ENCODE results near the gene CDC34.

CDC34 gene

GRCh38 chr19:531753-532560, at the start of gene CDC34:
TSS of gene CDC34 (plus strand) at chr19:531760. CDS start at chr19:531932, 172 bp downstream.
- H3K4me3 ChIP-seq (ENCODE audit: low read depth, low read length), result peak within 1 kb of the TSS; percentile 83
- DNase-seq (ENCODE audit: low read depth), result no peak
- no peak for TF ChIP-seq CTCF (IDR thresholded peaks at IDR 0.05; ENCODE audit: low read depth, low read length, missing control alignments)

GRCh38 chr19:482186-483041, 49.1 kb upstream of the CDC34 start:
- no peak for TF ChIP-seq CTCF (IDR thresholded peaks at IDR 0.05; ENCODE audit: low read depth, low read length, missing control alignments)
- no peak overlapping the region for H3K4me3 ChIP-seq (ENCODE audit: low read depth, low read length)
- DNase-seq (ENCODE audit: low read depth), result no peak

GRCh38 chr19:483332-484072, 48.1 kb upstream of the CDC34 start:
- no peak for TF ChIP-seq CTCF (IDR thresholded peaks at IDR 0.05; ENCODE audit: low read depth, low read length, missing control alignments)
- DNase-seq (ENCODE audit: low read depth), result no peak
- H3K4me3 ChIP-seq (ENCODE audit: low read depth, low read length), result no peak overlapping the region

GRCh38 chr19:484494-484893, 47.1 kb upstream of the CDC34 start:
- no peak for TF ChIP-seq CTCF (IDR thresholded peaks at IDR 0.05; ENCODE audit: low read depth, low read length, missing control alignments)
- no peak overlapping the region for H3K4me3 ChIP-seq (ENCODE audit: low read depth, low read length)
- DNase-seq (ENCODE audit: low read depth), result no peak

- DNase-seq (ENCODE audit: low read depth), result no peak
- no peak overlapping the region for H3K4me3 ChIP-seq (ENCODE audit: low read depth, low read length)
- TF ChIP-seq CTCF (IDR thresholded peaks at IDR 0.05; ENCODE audit: low read depth, low read length, missing control alignments), result no peak
Observed at GRCh38 chr19:485077-485476, 46.5 kb upstream of the CDC34 start.

- TF ChIP-seq CTCF (IDR thresholded peaks at IDR 0.05; ENCODE audit: low read depth, low read length, missing control alignments), result no peak
- DNase-seq (ENCODE audit: low read depth), result no peak
- H3K4me3 ChIP-seq (ENCODE audit: low read depth, low read length), result no peak overlapping the region
Observed at GRCh38 chr19:485583-486236, 45.9 kb upstream of the CDC34 start.

Measured in GM12864 (cell line).